Type B pancreatic cell (in vitro differentiated cells): ENCODE results near the gene VSTM1. TPM values are rescaled to one million over a fixed set of nuclear protein-coding genes. Genes with fewer than 3 reads are reported as not detected.

Experiments
- DNase-seq: peaks from one replicate; pipeline ENCODE4 v3.0.0; 2021; ENCODE audit warnings: mixed read lengths; ENCODE audit not compliant: unreplicated experiment; ENCODE audit errors: extremely low spot score
- H3K27ac Mint-ChIP-seq: 2 replicates; pipeline ENCODE4 v1.8.0; 2021; ENCODE audit warnings: mild to moderate bottlenecking, mixed read lengths
- H3K27me3 Mint-ChIP-seq: 2 replicates; pipeline ENCODE4 v1.8.0; 2021; ENCODE audit warnings: mixed read lengths
- H3K36me3 Mint-ChIP-seq: 2 replicates; pipeline ENCODE4 v1.8.0; 2021; ENCODE audit warnings: mixed read lengths
- H3K4me1 Mint-ChIP-seq: one replicate; pipeline ENCODE4 v1.8.0; 2021; ENCODE audit warnings: mixed read lengths; ENCODE audit not compliant: unreplicated experiment
- H3K4me3 Mint-ChIP-seq: 2 replicates; pipeline ENCODE4 v1.8.0; 2021; ENCODE audit warnings: mild to moderate bottlenecking, mixed read lengths
- H3K9me3 Mint-ChIP-seq: 2 replicates; pipeline ENCODE4 v1.8.0; 2021; ENCODE audit warnings: mixed read lengths
- total RNA-seq: library from RNA; stranded (reverse); gene quantifications from 2 replicates; pipeline ENCODE4 v1.2.1, GENCODE V29; 2021; ENCODE audit warnings: low replicate concordance
- TF ChIP-seq, protein P1 (sequence below): fragments of 200-600 bp; sonication (generic); conservative IDR thresholded peaks from 2 replicates; pipeline ENCODE4 v1.5.0; 2021; ENCODE audit warnings: antibody characterized with exemption, mild to moderate bottlenecking

VSTM1 gene
- total RNA-seq, 1 donor from 2014 or later = not detected

DNA sequence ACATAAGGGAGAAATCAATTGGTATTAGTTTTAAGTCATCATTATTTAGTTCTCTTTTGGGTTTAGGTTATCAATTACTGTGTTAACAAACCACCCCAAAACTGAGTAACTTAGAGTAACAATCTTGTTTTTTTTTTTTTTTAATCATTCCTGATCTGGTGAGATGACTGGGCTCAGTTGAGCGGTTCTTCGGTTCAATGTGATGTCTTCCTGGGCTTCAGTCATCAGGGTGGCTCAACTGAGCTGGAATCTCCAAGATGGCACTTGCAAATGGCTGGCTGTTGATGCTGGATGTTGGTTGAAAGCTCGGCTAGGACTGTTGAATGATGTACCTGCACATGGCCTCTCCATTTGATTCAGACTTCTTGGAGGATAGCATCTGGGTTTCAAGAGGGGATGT, 20.7 kb upstream of the VSTM1 start:
- H3K9me3 Mint-ChIP-seq = no peaks in the 10 kb centered on the region
- no peaks in the 10 kb centered on the region for H3K36me3 Mint-ChIP-seq
- TF ChIP-seq, protein P1, sequence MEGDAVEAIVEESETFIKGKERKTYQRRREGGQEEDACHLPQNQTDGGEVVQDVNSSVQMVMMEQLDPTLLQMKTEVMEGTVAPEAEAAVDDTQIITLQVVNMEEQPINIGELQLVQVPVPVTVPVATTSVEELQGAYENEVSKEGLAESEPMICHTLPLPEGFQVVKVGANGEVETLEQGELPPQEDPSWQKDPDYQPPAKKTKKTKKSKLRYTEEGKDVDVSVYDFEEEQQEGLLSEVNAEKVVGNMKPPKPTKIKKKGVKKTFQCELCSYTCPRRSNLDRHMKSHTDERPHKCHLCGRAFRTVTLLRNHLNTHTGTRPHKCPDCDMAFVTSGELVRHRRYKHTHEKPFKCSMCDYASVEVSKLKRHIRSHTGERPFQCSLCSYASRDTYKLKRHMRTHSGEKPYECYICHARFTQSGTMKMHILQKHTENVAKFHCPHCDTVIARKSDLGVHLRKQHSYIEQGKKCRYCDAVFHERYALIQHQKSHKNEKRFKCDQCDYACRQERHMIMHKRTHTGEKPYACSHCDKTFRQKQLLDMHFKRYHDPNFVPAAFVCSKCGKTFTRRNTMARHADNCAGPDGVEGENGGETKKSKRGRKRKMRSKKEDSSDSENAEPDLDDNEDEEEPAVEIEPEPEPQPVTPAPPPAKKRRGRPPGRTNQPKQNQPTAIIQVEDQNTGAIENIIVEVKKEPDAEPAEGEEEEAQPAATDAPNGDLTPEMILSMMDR = no peak
- no peaks in the 10 kb centered on the region for H3K4me1 Mint-ChIP-seq
- H3K4me3 Mint-ChIP-seq = no peak overlapping the region
- H3K27me3 Mint-ChIP-seq = peaks cover 17% of the 10 kb centered on the region
- no peak overlapping the region for H3K27ac Mint-ChIP-seq
- no peak for DNase-seq

DNA sequence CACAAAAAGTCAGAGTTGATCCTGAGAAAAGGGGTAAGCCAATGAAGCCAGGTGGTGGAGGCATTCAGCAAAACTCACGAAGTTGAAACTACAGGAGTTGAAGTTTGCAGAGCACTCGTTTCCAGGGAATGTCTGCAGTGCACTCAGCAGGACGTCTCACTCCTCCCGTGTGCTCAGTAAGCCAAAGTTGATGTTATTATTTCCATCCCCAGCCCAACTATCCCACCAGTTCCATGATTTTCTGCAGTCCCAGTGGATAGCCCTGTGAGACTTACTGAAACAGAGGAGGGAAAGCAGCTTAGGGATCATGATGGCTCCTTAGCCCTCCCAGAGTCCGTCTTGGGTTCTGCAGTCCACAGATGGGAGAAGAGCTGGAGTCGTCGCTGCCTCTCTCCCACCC, 17.3 kb upstream of the VSTM1 start, which contains the start of gene TARM1:
TSS of gene TARM1 (minus strand) at position 334 of the 400 bp plus-strand sequence. CDS start at position 309, 25 bp downstream.
- Mint-ChIP-seq H3K4me3 (no peak within 1 kb of the TSS), H3K9me3 (no peaks in the 10 kb centered on the region), H3K27me3 (peaks cover 6% of the 10 kb centered on the region), H3K4me1 (no peaks in the 10 kb centered on the region), H3K36me3 (no peaks in the 10 kb centered on the region), H3K27ac (no peak within 1 kb of the TSS)
- no peak for DNase-seq
- TF ChIP-seq, protein P1 = no peak

DNA sequence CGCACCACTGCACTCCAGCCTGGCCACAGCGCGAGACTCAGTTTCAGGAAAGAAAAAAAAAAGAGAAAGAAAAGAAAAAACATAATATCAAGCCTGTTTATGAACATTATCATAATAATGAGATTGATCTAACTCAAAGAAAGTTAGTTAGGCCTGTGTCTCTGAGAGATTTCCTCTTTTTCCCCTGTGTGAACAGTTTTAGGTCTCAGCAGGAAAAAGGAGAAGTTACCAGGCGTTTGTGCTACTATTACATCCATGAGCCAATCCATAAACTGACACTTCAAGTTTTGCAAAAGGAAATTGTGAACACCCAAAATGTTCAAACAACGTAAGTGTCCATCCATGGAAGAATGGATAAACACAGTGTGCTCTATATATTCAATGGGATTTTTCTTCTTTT, 13.6 kb upstream of the VSTM1 start:
- no peak overlapping the region for H3K27ac Mint-ChIP-seq

DNA sequence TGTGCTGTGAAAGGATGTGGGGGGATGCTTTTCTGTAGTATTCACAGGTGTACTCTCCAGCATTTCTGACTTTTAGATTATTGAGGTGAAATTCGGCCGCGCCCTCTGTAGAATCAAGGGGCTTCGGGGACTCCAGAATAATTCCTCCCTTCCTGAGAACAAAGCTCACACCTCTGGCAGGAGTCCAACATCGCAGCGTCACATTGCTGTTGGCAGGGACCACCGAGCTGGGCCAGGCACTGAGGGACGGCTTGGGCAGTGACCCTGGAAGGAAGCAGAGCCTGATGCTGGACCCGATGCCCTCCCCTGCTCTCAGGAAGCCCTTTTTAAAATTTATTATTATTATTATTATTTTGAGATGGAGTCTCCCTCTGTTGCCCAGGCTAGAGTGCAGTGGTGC, 11.2 kb upstream of the VSTM1 start:
- Mint-ChIP-seq H3K27me3 (peaks cover 5% of the 10 kb centered on the region), H3K4me1 (no peaks in the 10 kb centered on the region), H3K9me3 (no peaks in the 10 kb centered on the region), H3K36me3 (no peaks in the 10 kb centered on the region), H3K4me3 (no peak overlapping the region), H3K27ac (no peak overlapping the region)
- TF ChIP-seq, protein P1 = no peak
- DNase-seq = no peak

More for the DNA sequence above, 13.6 kb upstream of the VSTM1 start:
- TF ChIP-seq, protein P1 = no peak
- no peaks in the 10 kb centered on the region for H3K4me1 Mint-ChIP-seq
- no peak overlapping the region for H3K4me3 Mint-ChIP-seq
- H3K36me3 Mint-ChIP-seq = no peaks in the 10 kb centered on the region
- peaks cover 5% of the 10 kb centered on the region for H3K27me3 Mint-ChIP-seq
- H3K9me3 Mint-ChIP-seq = no peaks in the 10 kb centered on the region
- no peak for DNase-seq

DNA sequence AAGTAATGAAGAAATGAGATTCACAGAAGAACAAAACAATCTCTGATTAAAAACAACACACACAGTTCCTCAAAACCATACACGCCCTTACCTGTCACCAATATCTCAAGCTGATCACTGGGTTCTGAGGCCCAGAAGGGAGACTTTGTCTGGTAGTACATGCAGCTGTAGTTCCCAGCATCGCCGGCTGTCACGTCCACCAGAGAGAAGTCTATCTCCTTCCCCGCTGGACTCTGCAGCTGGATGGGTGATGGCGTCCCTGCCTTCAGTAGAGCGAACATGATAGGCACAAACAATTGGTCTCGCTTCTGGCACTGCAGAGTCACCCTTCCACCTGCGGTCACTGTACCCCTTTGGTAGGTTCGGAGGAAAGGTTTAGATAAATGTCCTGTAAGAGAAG, 10.1 kb upstream of the VSTM1 start:
- Mint-ChIP-seq H3K27me3 (peaks cover 5% of the 10 kb centered on the region), H3K36me3 (no peaks in the 10 kb centered on the region), H3K27ac (no peak overlapping the region), H3K9me3 (no peaks in the 10 kb centered on the region), H3K4me3 (no peak overlapping the region), H3K4me1 (no peaks in the 10 kb centered on the region)
- TF ChIP-seq, protein P1 = no peak
- no peak for DNase-seq

DNA sequence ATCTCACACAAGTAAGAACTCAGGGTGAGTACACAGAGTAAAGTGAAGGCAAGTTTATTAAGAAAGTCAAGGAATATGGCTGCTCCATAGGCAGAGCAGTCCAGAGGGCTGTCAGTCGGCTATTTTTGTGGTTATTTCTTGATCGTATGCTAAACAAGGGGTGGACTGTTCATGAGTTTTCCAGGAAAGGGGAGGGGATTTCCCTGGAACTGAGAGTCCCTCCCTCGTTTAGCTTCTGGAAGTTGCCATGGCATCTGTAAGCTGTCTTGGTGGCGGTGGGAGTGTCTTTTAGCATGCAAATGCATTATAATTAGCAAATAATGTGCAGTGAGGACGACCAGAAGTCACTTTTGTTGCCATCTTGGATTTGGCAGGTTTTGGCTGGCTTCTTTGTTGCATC, 5.8 kb upstream of the VSTM1 start:
- TF ChIP-seq, protein P1 = no peak
- no peak overlapping the region for H3K4me3 Mint-ChIP-seq
- H3K27me3 Mint-ChIP-seq = no peaks in the 10 kb centered on the region
- H3K9me3 Mint-ChIP-seq = no peaks in the 10 kb centered on the region
- no peaks in the 10 kb centered on the region for H3K36me3 Mint-ChIP-seq
- H3K4me1 Mint-ChIP-seq = no peaks in the 10 kb centered on the region
- DNase-seq = no peak
- H3K27ac Mint-ChIP-seq = no peak overlapping the region
